HG03025 (cell line): Measurements from ENCODE around the gene RAB15.

Experiments
- ATAC-seq: cut with Tn5 transposase; IDR thresholded peaks from one replicate; pipeline ENCODE4 v1.9.1; 2021; ENCODE audit warnings: mild to moderate bottlenecking, moderate library complexity; ENCODE audit not compliant: unreplicated experiment, low FRiP score

RAB15 gene

DNA sequence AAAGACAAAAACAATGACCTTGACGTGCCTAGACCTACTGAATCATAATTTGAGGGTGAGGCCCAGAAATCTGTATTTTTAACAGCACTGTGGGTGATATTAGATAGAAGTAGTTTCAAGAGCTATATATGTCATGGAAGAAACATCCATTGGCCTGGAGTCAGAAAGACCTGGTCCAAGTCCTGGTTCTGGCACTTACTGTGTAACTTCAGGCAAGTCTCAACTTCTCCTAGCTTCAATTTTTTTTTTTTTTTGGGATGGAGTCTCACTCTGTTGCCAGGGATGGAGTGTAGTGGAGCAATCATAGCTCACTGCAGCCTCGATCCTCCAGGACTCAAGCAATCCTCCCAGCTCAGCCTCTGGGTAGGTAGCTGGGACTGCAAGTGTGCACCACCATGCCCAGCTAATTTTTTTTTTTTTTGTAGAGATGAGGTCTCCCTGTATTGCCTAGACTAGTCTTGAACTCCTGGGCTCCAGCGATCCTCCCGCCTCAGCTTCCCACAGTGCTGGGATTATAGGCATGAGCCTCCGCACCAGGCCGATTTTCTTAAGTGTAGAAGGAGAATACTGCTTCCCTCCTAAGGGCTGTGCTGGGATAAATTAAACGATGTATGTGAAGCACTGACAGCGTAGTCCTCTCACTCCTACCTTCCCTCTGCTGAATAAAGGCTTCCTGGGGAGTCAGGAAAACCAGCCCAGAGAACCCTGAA is 15.3 kb downstream of the RAB15 start:
- ATAC-seq, result no peak

- no peak for ATAC-seq
Observed at GRCh38 chr14:64955297-64955696, 16.8 kb downstream of the RAB15 start.

DNA sequence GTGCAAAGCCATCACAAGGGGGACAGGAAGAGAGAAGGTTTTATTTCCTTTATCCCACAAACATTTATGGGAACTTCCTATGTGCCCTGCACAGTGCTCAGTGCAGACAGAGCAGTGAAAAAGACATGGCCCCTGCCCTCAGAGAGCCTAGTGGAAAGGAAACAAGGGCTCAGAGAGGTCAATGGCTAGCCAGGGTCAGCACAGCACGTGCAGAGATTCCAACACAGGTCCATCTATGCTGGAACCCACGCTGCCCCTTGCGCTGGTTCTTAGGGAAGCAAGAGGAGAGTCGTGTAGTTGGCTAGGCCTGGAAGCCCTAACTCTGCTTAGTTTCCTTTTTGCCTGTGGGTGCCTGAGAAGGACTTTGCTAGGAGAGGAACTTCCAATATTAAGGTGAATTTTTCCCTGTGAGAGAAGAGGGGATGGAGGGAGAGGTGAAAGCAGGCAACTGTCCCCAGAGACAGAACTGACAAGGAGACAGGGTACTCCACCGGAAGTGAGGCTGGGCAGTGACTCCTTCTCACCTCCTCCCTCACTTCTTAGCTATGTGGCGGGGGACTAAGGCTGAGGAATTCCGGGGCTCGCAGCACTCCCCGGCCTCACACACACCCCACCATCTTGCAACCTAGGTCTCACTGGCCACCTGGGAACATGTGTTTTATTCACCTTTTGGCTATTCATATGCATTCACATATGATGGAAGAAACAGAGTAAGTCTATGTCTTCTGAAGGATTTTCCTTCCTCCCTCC is 17.5 kb downstream of the RAB15 start:
- no peak for ATAC-seq

DNA sequence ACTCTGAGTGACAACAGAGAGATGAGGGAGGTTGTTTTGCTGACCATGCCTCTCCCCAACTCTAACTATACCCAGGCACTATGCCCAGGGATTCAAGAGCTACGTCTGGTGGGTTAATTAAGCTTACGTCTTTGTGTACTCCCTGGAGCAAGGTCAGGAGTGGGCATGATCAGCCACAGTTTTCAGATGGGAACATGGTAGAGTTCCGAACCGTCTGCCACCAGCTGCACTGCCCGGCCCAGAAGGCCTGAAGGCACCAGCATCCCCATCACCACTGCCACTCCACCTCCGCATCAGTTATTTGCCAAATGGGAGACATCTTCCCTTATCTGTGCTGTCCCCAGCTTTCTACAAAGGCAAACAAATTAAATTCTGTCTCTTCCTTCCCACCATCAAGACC is 18.5 kb downstream of the RAB15 start:
- no peak for ATAC-seq

GRCh38 chr14:64953310-64953654 is 18.9 kb downstream of the RAB15 start:
- ATAC-seq, result no peak

DNA sequence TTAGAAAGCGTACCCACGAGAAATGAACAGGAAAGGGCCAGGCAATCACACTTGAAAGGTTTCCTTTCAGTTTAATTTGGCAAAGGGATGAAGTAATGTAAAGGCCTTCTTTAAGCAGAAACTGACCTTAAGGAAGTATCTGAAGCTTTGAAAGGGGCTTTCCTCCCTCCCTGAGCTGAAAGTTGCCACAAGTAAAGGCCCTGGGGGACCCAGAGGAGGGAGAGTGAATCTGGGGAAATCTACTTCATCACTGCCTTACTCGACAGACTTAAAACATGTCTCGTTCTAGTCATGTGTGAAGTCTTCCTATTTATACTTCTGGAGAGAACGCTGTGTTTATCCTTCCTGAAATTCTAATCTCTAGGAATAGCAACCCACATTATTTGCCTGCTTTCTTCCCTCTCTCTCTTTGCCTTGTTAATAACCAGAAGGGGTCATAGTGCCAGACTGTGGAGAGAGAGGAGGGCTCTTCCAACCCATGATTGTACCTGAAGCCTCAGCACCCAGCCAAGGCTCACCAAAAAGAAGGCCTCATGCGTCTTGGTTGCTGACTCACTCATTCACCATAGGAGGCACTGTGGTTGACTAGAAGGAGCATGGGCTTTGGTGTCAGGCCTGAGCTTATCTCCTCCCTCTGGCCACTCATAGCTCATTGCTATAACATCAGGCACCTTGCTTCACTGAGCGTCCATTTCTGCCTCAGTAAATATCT is 19.4 kb downstream of the RAB15 start:
- peak; percentile 56 for ATAC-seq

- ATAC-seq, result no peak
Observed at GRCh38 chr14:64951724-64952123, 20.4 kb downstream of the RAB15 start.

DNA sequence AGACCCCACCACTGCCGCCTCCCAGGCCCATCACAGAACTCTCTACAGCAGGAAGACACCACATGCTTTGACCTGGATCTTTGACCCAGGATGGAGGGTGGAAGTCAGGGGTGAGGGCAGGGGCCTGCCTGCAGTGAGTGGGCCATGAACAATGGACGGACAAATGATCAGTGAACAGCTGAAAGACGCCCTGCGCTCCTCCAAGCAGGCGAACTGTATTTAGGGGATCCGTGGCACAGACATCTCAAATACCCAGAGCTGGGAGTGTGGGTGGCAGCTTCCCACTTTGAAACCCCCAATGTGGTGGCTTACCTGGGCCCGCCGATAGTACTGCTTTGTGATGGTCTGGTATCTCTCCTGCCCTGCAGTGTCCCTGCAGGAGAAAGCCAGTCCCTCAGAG is 20.8 kb downstream of the RAB15 start:
- ATAC-seq, result no peak

DNA sequence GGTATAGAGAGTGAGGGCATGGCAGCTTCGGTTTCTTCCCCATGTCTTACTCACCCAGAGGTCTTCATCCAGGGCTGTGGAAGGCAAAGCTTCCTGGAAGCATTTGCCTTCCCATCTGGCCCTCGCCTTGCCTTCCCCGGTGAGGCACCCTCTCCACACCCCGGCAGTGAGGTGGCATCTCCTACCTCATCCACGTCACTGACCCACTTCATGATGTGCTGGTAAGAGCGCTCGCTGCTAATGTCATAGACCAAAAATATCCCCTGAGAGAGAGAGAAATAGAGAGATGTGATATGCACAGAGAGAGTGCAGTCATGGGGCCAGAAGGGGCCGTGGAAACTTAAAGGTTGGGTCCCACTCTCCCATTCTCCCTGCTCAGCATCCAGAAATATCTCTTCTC is 21.2 kb downstream of the RAB15 start:
- ATAC-seq, result no peak

GRCh38 chr14:64948612-64949210 is 23.4 kb downstream of the RAB15 start:
- no peak for ATAC-seq

- no peak for ATAC-seq
Observed at GRCh38 chr14:64947710-64948611, 24.2 kb downstream of the RAB15 start.

DNA sequence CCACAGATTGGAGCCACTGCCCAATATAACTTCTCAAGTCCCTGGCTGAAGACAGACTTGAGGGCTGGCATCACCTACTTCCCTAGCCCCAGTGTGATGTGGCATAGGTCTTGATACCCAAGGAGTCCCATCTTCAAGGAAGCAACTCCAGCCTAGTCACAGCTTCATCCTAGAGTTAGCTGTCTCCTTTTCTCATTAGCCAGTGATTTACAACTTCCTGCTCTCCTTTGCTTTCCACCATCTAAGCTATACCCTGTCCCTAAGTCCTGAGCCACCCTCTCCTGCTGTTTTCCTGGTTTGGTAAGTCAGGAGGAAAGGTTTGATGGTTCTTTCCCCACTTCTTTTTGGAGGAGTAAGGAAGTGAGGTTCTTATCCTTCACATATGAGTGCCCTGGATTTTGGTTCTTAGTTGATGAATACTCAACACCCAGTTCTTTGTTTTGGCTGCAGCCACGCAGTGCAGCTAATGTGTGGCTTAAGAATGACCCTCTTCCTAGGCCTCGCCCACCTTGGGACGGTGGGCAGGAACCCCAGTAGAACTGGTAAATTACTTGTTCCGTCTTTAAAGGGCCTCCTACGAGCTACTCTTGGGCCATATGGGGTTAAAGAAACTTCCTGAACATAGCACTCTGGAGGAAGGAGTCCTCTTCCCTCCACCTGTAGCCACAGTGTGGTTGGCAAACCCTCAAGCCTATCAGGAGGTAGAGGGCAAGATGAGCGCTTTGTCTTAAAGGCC is 25.7 kb downstream of the RAB15 start:
- ATAC-seq, result no peak

DNA sequence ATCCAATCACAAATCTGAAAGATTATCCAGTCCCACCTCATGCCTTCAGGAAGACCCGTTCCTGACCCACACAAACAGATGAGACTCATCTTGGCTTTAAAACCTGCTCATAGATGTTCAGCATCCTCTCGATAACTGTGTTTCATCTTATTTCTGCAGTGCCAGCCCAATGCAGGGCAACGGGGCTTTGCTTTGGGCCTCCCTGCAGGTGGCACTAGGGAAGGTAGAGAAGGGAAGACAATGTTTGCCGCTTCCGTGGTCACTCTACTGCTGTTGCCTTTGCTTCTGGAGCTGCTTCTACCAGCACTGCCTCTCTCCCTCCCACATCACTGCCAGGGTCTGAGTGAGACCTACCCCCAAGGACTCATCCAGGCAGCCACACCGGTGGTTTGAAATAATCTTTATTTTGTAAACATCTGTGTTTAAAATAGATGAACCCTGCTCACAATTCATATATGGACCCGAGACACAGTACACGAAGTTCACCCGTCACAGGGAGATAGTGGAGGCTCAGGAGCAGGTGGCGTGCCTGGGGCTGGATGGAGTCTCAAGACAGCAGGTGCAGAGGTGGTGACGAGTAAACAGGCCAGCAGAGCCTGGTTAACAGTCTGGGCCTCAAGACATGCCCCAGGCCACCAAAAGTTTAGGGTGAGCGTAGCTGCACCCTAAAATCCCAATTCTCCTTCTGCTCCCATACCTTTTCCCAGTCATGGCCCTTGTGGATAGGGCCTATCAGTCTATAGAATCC is 26.5 kb downstream of the RAB15 start:
- no peak for ATAC-seq

DNA sequence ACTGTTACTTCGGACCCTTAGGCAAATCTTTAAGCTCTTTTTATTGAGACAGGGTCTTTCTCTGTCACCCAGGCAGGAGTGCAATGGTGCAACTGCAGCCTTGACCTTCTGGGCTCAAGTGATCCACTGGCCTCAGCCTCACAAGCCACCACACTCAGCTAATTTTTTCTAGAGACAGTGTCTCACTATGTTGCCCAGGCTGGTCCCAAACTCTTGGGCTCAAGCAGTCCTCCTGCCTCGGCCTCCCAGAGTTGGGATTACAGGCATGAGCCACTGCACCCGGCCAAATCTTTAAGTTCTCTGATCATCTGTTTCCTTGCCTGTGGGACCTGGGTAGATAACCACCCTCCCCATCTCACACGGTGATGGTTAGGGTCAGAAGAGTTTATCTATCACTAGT is 27.3 kb downstream of the RAB15 start:
- no peak for ATAC-seq

DNA sequence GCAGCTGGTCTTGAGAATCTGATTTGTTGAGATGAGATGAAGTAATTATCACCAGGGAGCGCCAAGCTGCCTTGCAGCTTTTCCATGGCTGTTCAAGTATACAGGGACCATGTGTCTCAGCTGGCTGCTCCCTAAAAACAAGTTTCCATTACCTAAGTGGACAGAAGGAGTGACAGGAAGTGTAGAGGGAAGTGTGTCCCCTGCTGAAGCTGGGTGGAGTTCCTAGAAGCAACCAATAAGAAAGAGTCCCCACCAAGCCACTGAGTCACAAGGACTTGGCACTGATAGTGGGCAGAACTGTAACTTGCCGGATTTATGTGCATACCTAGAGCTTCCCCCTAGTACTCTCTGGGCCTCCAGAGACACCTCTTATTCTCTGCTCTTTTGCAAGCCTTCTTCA is 28.1 kb downstream of the RAB15 start:
- no peak for ATAC-seq

- ATAC-seq, result no peak
Observed at GRCh38 chr14:64943556-64943955, 28.6 kb downstream of the RAB15 start.

DNA sequence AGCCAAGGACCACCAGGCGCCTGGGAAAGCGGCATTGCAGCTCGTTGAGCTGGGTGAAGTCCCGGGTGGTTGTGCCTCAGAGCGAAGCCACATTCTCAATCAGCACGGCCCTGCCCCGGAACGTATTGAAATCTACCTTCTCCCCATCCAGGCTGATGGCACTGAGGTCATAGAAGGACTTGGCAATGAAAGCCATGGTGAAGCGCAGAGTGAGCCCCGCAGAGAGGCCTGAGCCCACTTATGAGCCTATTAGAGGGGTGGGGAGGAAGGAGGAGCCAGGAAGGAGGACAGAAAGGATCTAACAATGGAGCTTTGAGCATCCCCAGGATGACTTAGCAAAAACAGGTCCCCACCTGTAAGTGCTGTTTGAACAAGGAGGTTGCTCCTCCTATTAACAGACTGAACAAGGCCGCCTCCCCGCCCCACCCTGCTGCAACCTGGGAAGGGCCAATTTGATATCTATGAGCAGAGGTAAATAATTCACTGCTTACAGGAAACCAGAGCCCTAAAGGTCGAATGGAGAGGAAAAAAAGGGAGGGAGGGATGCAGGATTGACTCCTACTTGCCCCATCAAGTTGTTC is 29.5 kb downstream of the RAB15 start, which contains the start of gene GPX2:
Gene GPX2, minus strand, starts transcription at position 215 of the 581 bp plus-strand sequence. Its CDS starts 19 bp downstream, at position 196.
- no peak for ATAC-seq

DNA sequence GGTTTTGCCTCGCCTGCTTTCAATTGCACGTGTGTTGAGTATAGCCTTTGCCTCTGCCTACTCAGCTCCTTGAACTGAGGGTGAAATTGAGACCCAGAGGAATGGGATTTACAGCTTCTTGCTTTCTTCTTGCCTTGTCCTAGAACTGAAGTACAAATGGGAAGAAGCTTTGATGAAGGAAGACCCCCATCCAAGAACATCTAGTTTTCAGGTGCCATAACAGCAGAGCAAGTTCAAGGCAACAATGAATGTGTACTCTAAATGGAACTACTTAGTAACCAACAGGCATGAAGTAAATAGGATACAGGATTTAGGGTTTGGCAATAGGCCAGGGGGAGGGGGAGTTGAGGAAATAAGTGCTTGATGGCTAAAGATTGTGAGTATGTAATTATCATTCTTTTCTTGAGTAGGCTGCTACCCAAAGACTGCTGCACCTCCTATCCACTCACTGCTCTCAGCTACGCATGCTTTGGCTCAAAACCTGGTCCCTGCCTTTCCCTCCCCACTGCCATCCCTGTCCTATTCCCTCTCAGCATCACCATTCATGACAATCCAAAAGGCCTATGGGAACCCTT is 31.7 kb downstream of the RAB15 start:
- no peak for ATAC-seq
